ENCODE results near the gene ZNF177.

DNA sequence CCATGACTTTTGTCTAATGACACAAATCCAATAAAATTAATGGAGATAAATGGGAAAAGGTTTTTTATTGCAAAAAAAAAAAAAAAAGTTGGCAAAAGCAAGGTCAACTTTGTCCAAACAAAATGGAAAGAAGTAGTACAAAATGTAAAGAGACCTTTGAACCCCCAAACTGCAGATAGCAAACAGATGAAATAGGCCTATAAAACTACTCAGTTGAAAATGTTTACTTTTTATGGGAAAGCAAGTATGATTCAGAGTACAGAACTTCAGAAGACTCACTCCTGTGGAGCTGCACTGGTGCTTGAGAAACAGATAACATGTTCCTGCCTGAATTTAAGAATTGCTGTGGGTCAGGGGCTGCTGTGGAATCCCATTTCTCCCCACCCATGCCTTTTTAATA, 9.8 kb upstream of the ZNF177 start:
- TF ChIP-seq, protein P1, sequence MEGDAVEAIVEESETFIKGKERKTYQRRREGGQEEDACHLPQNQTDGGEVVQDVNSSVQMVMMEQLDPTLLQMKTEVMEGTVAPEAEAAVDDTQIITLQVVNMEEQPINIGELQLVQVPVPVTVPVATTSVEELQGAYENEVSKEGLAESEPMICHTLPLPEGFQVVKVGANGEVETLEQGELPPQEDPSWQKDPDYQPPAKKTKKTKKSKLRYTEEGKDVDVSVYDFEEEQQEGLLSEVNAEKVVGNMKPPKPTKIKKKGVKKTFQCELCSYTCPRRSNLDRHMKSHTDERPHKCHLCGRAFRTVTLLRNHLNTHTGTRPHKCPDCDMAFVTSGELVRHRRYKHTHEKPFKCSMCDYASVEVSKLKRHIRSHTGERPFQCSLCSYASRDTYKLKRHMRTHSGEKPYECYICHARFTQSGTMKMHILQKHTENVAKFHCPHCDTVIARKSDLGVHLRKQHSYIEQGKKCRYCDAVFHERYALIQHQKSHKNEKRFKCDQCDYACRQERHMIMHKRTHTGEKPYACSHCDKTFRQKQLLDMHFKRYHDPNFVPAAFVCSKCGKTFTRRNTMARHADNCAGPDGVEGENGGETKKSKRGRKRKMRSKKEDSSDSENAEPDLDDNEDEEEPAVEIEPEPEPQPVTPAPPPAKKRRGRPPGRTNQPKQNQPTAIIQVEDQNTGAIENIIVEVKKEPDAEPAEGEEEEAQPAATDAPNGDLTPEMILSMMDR (IDR thresholded peaks at IDR 0.05) = no peak
- TF ChIP-seq POLR2AphosphoS5 (IDR thresholded peaks at IDR 0.05) (no peak), POLR2A (IDR thresholded peaks at IDR 0.05) (no peak), EP300 (IDR thresholded peaks at IDR 0.05) (no peak)

Data from sigmoid colon (tissue), 4 donors.